ENCODE measurements around the gene CRYBA1. TPM values are rescaled to one million over a fixed set of nuclear protein-coding genes. Genes with fewer than 3 reads are reported as not detected.
"Not testable (repeated sequence)": the region's sequence is repeated elsewhere in the genome, so short reads cannot be mapped to it uniquely, and the experiment has no call there.

CRYBA1 gene, protein sequence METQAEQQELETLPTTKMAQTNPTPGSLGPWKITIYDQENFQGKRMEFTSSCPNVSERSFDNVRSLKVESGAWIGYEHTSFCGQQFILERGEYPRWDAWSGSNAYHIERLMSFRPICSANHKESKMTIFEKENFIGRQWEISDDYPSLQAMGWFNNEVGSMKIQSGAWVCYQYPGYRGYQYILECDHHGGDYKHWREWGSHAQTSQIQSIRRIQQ
- not detected for total RNA-seq

DNA sequence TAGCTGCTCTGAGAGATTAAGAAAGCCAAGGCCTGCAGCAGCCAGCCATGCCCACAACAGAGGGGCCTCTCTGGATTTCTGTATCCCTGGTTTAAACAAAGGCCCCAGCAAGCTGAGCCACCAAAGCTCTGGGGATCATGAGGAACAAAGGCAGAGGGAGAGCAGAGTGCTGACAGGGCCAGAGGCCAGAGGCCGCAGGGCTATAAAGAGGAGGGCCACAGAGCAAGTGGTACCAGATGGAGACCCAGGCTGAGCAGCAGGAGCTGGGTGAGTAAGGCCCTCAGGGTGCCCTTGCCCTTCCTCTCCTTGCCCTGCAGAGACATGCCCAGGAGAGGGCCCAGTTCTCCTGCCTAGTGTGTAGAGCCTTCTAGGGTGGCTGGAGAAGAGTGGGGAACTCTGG lies at the start of gene CRYBA1:
Gene CRYBA1, plus strand, starts transcription at position 232 of the 400 bp plus-strand sequence. Its CDS starts 5 bp downstream, at position 237.
- DNase-seq (ENCODE audit: low spot score) = no peak

DNA sequence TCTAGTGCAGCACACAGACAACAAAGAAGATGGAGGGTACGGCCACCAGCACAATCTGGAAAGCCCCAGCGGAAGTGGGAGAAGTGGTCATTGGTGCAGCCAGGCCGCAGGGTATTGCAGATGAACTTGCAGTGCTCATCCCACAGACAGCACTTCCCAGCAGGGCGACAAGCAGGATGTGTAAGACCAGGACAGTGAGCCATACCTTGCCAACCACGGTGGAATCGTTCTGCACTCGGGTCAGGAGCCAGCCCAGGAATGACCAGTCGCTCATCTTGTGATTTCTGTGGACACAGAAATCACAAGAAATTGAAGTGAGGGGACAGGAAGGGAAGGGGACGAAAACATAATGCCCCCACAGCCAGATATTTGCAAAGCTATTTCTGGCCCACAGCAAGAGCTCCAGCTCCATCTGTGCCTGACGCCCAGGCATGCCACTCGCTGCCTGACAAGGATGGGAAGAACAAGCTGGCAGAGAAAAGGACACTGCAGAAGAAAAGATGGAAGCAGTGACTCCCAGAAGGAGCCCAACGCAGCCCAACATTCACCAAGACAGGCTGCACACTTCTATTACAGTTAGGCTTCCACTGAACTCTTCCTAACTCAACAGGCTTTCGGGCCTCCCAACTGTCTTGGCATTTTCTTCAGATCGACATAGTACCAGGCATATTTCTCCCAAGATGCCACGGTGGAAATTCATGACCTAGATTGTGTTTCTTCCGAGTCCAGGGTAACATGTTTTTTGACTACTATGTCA lies 49.0 kb upstream of the CRYBA1 start:
- DNase-seq (ENCODE audit: low spot score) = no peak

DNA sequence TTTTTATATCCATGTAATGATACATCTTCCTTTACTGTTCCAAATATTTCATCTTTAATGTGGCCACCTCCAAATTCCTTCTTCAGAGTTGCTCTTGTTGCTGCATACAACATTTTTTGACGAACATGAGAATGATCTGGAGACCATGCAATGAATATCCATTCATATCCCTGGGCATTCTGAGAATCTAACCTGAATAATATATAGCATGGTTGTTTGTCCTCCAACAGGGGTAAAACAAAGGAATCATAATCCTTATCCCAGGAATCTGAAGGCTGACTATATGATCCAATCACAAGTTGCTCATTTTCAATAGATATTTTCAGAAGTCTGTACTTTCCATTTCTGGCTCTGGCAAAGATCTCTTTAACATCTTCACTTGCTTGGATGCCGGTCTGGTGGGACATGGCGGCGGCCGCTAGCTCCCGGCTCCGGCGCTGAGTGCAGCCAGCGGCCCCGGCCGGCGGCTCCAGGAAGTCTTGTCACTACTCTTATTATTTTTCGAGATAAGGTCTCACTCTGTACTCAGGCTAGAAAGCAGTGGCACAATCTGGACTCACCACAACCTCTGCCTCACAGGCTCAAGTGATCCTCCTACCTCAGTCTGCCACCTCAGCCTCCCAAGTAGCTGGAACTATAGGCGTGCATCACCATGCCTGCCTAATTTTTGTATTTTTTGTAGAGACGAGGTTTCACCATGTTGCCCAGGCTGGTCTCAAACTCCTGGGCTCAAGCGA lies 42.4 kb upstream of the CRYBA1 start:
- DNase-seq (ENCODE audit: low spot score) = not testable (repeated sequence)

DNA sequence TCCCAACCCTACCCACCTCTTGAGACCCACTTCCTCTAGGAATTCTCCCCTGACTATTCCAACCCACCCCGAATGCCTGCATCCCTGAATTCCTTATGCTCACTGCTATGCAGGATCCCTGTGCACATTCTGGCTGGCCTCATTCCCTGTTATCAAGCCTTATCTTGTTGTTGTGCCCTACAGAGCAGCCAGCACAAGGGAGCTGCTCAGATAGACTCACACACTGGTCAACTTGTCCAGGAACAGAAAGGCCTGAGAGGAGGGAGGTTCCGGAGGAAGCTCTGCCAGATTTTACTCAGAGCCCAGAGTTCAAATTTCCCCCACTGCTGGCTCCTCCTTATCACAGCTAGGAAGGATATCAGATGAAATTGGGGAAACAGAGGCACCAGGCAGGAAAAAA lies 41.6 kb upstream of the CRYBA1 start:
- no peak for DNase-seq (ENCODE audit: low spot score)

DNA sequence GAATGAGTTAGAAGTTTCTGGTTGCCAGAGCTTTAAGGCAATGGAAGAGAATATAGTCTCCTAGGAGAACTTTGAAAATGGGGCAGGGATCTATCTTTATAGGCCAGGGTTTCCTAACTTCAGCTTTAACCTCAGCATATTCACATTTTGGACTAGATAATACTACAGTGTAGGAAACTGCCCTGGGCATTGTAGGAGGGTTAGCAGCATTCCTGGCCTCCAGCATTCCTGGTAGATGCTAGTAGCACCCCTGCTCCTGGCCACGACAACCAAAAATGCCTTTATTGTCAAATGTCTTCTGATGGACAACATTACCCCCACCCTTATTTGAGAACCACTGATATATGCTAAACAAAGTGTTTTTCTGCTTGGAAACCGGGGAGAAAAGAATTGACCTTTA lies 38.7 kb upstream of the CRYBA1 start:
- DNase-seq (ENCODE audit: low spot score) = no peak

DNA sequence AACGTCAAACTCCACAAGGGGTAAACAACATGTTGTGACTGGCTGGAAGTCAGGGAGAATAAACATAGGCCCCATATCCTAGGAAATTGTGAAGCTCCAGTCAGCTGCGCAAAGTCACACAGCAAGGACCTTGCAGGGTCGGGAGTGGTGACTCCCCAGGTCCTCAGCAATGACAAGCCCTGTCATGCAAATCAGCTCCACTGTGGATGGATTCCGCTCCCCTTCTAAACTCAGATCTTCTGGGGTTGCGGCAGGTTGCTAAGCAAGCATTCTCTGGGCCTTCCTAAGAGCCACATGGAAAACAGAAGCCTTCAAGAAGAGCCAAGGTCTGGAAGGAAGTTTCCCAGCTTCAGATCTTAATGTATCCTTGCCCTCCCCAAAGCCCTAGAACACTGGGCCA lies 37.6 kb upstream of the CRYBA1 start:
- no peak for DNase-seq (ENCODE audit: low spot score)

DNA sequence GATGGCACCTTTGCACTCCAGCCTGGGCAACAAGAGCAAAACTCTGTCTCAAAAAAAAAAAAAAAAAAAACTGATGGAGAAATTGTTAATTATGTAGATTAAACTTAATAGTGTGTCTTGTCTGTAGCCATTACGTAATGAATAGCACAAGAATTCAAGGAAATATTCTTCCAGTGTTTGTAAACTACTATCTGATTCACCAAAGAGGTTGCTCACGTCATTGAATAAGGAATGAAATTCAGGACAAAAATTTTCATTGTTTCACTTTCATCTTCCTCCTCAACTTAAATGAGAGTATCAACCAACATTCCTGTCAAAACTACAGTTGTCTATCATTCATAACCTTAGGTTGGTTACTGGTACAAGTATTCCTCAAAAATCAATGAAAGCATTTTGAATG lies 35.8 kb upstream of the CRYBA1 start:
- DNase-seq (ENCODE audit: low spot score) = no peak

DNA sequence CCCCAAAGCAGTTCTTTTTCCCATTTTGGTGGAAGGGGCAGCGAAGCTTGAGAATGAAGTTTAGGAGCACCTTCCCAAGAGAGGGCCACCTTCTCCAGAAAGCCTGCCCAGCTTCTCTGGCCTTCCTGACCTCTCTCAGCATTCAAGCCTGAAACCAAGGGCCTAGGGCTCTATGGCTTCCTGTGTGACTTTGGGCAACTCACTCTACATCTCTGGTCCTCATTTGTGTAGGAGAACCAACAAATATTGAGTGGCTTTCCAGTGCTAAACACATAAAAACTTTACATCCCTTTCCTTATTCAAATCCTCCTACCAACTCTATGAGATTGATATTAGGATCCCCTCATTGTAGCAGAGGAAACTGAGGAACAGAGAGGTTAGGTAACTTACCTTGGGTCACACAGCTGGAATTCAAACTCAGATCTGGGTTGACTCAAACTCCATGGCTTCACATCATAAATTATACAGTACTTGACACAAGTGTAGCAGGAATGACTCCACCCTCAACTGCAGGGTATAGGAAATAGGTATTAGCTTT lies 34.5 kb upstream of the CRYBA1 start:
- DNase-seq (ENCODE audit: low spot score) = no peak

DNA sequence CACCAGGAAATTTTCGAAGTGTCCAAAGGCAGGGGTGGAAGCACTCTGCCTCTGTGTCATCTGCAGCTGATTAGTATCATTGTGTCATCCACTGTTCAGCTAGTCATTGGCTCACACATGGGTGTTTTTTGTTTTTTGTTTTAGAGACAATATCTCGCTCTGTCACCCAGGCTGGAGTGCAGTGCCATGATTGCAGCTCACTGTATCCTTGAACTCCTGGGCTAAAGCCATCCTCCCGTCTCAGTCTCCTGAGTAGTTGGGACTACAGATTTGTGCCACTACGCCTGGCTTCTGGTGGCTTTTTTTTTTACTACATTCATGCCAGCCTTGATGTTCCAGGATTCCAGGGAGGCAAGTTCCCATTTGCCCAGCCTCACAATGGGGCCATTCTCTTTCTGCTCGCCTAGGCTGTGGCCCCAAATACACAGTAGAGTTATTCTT lies 34.0 kb upstream of the CRYBA1 start:
- DNase-seq (ENCODE audit: low spot score) = no peak

DNA sequence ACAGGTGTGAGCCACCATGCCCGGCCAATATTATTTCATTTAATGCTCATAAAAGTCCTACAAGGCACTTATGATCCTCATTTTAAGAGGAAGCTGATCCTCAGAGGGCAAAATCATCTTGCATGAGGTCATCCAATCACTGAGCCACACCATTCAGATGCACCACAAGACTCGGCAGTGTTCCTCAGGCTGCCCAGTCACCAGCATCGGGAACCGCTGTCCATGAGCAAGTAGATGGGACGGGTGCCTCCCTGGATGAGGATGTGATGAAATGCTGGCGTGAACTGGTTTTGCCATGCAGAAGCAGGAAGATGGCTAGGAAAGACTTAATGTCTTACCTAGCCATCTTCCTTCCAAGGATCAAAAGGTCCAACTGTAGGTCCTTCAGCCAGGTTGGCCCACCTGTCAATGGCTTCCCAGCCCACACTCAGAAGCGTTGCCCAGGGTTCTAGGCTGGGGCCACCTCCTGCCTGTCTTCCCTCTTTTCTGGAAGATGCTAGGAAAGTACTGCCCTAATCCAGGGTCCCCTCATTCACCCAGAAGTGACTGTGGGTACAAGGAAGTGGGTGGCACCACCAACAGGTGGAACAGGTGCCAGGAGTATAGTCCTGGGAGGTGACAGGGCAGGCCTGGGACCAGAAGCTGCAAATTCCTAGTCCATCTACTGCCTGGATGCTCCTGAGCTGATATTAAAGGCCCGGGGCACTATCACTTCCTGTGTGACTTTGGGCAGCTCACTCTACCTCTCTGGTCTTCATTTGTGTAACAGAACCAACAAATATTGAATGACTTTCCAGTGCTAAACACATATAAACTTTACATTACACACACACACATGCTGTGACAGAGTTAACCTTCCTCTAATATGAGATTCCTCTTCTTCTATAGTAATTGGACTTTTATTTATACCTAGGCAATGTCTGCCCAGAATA lies 32.2 kb upstream of the CRYBA1 start:
- no peak for DNase-seq (ENCODE audit: low spot score)

DNA sequence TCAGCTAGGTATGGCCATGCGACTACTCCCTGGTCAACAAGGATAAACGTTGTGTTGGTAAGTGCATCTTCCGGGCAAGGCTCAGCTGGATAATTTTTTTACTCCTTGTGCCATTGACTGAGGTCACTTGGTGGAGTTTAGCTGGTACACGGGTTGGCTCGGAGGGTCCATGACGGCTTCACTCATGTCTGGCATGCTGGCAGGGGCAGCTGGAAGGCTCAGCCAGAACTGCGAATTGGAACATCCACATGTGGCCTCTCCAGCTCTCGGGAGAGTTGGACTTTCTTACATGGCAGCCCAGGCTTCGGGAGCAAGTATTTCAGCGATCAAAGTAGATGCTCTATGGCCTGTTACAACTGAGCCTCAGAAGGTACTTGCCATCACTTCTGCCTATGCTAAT lies 31.5 kb upstream of the CRYBA1 start:
- no peak for DNase-seq (ENCODE audit: low spot score)

DNA sequence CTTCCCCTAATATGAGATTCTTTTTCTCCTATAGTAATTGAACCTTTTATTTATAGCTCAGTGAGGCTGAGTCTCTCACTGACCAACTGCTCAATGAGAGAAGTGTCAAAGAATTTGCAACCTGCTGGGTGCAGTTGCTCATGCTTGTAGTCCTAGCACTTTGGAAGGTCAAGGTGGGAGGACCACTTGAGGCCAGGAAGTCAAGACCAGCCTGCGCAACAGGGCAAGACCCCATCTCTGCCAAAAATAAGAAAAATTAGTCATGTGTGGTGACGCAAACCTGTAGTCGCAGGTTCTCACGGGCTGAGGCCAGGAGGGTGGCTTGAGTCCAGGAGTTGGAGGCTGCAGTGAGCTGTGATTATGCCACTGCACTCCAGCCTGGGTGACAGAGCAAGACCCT lies 30.9 kb upstream of the CRYBA1 start:
- DNase-seq (ENCODE audit: low spot score) = no peak

DNA sequence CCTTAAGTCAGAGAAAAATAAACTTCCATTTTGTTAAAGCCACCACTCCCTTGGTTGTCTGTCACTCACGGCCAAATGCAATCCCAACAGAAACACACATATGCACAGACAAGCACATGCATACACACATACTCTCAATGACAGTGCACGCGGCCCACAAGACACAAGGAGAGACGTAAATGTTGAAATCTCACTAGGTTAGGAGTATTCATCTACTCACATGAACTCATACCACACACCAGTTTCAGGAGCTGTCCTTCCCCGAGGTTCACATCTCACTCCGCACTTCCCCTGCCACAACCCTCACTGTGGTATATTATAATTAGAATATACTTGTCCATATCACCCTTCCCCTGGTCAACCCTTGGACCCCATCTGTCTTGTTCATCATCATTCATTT lies 30.5 kb upstream of the CRYBA1 start:
- DNase-seq (ENCODE audit: low spot score) = no peak

DNA sequence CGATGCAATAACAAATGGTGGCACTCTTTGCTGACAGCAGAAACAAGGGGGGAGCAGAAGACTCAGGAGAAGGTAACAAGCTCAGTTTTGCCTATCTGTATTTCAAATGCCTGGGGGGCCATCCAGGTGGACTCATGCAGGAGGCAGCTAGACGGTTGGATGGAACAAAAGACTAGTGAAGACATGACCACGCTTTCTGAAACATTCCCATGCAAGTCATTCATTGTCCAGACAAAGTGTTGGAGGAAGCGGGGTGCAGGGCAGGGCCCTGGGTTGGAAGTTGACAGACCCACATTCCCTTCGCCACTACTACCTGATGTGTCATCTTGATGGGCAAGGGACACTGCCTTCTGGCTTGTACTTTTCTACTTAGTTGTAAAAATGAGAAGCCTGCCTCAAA lies 29.8 kb upstream of the CRYBA1 start:
- DNase-seq (ENCODE audit: low spot score) = no peak

DNA sequence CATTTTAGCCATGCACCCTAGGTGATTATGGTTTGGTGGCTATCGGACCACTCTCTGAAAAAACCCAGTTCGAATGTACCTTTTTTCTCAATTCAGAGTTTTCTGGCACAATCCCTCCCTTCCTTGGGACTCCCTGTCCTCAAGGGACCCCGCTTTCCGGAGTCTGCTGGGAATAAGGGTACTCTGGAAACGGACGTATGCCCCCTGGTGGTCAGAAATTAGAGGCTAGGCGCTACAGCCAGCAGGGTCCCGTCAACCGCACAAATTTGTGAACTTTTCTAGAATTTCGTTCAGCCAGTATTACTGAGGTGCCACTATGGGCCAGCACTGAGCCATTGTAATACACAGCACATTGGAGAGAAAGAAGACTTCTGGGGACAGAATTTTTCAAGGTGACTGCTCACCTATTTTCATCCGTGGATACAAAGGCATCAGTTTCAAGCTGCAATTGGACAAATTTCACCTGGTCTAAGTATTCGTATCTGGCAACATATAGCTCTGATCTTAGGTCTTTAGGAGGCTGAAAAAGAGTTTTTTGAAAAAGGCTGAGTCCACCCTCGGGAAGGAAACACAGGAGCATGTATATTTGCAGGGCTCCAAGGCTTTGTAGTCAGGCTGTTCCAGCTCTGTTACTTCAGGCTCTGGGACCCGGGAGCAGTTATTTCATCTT lies 27.1 kb upstream of the CRYBA1 start:
- DNase-seq (ENCODE audit: low spot score) = peak; percentile 83

DNA sequence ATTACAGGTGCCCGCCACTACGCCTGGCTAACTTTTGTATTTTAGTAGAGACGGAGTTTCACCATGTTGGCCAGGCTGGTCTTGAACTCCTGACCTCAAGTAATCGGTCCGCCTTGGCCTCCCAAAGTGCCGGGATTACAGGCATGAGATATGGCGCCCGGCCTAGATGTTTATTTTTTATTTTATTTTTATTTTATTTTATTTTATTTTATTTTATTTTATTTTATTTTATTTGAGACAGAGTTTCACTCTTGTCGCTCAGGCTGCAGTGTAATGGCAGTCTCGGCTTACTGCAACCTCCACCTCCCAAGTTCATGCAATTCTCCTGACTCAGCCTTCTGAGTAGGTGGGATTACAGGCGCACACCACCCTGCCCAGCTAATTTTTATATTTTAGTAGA lies 25.3 kb upstream of the CRYBA1 start:
- DNase-seq (ENCODE audit: low spot score) = not testable (repeated sequence)

DNA sequence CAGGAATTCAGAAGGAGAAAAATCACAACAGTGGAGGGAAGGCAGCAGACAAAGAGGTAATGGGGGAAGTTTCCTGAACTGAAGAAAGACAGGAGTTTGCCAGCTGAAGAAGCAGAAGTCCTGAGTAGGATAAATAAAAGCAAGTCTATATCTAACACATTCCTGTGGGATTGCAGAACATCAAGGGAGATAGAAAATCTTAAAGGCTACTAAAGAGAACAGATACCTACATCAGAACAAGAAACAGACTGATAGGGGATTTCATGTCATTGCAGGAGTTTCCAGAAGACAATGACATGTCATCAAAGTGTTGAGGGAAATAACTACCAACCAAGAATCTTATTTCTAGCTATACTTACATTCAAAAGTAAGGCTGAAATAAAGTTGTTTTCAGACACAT lies 21.3 kb upstream of the CRYBA1 start:
- DNase-seq (ENCODE audit: low spot score) = no peak

DNA sequence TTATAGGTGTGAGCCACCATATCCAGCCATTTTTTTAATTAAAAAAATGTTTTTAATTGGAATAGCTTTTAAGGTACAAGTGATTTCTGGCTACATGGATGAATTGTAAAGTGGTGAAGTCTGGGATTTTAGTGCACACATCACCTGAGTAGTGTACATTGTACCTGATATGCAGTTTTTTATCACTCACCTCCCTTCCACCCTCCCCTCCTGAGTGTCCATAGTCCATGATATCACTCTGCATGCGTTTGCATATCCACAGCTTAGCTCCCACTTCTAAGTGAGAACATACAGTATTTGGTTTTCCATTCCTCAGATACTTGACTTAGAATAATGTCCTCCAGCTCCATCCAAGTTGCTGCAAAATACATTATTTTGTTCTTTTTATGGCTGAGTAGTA lies 13.4 kb upstream of the CRYBA1 start:
- no peak for DNase-seq (ENCODE audit: low spot score)

DNA sequence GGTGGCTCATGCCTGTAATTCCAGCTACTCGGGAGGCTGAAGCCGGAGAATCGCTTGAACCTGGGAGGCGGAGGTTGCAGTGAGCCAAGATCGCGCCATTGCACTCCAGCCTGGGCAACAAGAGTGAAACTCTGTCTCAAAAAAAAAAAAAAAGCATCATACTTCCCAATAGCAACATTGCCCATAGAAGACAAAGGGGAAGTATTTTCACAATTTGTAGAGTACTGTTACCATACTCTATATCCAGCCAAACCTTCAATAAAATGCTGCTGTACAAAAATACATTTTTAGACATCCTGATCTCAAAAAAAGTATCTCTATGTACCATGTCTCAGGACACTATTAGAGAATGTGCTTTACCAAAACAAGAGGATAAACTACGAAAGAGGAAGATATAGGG lies 11.7 kb upstream of the CRYBA1 start:
- not testable (repeated sequence) for DNase-seq (ENCODE audit: low spot score)

DNA sequence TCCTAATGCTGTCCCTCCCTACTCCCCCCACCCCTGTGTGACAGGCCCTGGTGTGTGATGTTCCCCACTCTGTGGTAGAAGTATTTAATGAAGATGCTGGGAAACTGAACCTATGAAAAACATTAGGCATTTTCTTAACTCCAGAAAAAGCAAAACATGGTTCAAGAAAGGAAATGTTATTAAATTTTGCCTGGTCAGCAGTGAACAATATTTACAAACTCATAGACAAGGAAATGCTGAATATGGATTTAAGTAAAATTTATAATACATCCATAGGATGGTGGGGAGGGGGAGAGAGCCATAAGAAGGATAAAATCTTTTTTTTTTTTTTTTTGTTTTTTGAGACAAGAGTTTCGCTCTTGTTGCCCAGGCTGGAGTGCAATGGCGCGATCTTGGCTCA lies 10.8 kb upstream of the CRYBA1 start:
- DNase-seq (ENCODE audit: low spot score) = no peak

Measured in mucosa of gallbladder (tissue), 1 donor.